NCI-H2081 treated with DMSO at 0.1 percent for 48 hours (cell line): ENCODE results near the gene PPP2R5A.

ENCODE experiments used
- DNase-seq: peaks from one replicate; lab custom pipeline; 2025; lab: John Stamatoyannopoulos, UW

The PPP2R5A gene

GRCh38 chr1:212284744-212285684, at the start of gene PPP2R5A:
TSS of gene PPP2R5A (plus strand) at chr1:212285410. CDS start at chr1:212286111, 701 bp downstream.
- peak; percentile 98 for DNase-seq

GRCh38 chr1:212235857-212236256, 49.4 kb upstream of the PPP2R5A start:
- no peak for DNase-seq

DNA sequence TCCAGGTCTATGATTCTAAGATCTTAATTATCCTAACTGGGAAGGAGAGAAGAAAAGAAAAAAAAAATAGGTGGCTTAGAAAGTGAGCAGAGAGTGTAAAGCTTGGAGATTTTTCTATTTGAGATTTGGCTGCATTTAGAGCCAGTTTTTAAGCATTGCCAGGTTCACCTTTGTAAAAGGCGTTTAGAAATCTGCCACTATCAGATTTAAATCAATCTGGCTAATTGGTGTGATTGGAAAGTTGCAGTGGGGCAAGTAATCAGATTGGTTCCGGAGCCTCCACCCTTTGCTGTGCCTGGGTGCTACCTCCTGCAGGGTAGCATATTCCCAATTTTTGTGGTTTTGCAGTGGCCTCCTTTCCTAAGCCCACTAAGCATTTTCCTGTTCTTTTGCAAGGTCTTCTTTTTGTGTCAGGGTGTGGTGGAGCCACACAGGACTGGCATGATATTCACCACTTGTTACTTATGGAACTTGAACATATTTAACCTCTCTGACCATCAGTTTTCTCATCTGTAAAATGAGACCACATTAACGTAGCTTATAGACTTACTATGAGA, 48.5 kb upstream of the PPP2R5A start:
- DNase-seq = no peak

- DNase-seq = no peak
Observed at GRCh38 chr1:212237651-212238050, 47.6 kb upstream of the PPP2R5A start.

DNA sequence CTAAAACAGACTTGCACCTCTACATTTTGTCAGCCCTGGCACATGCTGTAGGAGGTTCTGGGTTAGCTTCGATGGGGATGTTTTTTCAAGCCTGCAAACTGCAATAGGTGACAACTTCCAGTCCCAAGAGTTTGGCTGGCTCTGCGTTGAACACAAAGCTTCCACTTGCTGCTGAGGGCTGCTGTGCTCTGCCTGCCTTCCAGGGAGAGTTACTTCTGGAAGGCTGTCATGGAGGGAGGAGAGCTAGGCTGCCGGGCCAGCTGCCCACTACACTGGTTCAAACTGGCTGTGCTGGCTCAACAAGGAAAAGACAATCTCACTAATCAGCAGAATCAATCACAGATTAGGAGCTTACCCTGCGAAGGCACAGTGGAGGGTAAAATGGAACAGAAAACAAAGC, 46.7 kb upstream of the PPP2R5A start:
- no peak for DNase-seq

DNA sequence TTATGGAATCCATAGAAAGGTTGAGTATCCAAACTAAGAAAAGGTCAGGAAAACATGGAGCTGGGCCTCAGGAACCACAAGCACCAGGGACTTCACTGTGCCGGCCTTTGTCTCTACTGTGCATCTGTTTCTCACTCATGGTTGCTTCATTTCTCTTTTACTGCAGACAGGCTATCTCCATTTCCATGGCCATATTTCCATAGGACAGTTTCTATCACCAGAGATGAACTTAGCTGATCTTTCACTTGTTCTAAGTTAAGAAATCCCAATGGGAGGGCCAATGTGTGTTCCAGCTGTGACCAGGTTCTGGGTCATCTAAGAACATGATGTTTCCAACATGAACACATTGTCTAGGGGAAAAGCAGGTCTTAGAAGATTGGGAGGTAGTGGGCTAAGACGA, 43.7 kb upstream of the PPP2R5A start:
- no peak for DNase-seq

- no peak for DNase-seq
Observed at GRCh38 chr1:212241957-212242287, 43.3 kb upstream of the PPP2R5A start.

DNA sequence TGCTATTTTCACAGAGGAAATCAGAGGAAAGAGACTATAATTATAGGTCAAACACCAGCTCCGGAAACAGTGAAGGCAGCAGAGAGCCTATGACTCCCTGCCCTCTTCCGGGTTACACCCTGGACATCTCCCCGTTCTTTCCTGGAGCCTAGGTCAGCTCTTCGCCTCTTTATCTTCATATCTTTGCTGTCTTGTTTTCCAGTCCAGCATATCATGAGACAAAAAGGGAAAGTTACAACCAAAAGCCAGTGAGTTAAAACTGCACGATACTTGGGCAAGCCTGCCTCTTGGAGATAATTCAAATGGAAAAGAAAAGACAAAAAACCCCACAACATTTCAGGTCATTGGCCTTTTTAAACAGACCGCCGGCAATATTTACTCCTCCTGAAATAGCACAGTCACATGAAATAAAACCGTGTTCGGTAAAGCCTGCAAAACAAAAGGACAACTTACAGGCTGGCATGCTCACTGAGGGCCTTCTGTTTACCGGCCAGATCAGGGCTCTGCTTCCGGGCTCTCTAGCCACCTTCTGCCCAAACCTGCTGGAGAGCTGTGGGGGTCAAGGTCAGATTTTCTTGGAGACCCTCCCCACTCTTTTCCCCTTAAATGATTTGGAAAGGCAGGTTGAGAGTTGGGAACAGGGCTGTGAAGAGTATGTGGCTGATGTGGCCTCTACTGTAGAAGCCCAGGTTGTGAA, 42.8 kb upstream of the PPP2R5A start:
- DNase-seq = peak; percentile 1

- DNase-seq = no peak
Observed at GRCh38 chr1:212242985-212243308, 42.3 kb upstream of the PPP2R5A start.

- no peak for DNase-seq
Observed at GRCh38 chr1:212244441-212244840, 40.8 kb upstream of the PPP2R5A start.

GRCh38 chr1:212247179-212247721, 38.0 kb upstream of the PPP2R5A start:
- DNase-seq = no peak

GRCh38 chr1:212247988-212248387, 37.2 kb upstream of the PPP2R5A start:
- no peak for DNase-seq

DNA sequence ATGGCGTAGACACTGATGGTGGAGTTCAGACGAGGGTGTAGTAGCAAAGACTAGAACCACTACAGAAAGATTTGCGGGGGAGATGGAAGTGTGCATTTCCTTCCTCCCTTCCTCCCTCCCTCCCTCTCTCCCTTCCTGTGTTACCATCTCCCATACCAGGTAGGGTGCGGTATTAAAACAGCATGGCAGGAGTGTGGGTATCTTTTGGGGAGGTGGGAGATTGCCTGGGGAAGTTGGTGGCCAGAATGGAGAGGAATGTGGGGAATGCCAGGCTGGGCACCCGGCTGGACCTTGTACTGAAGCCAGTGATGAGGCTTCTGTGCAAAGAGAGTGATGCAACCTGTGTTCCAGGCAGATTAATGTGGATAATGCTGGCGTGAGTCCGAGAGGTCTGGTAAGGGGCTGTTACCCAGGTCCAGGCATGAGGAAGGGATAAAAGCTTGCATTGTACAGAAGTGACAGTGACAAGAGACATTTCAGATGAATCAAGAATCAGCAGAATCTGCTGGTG, 30.3 kb upstream of the PPP2R5A start:
- DNase-seq = no peak

GRCh38 chr1:212255705-212256307, 29.4 kb upstream of the PPP2R5A start:
- no peak for DNase-seq

- DNase-seq = no peak
Observed at GRCh38 chr1:212256369-212256768, 28.8 kb upstream of the PPP2R5A start.

DNA sequence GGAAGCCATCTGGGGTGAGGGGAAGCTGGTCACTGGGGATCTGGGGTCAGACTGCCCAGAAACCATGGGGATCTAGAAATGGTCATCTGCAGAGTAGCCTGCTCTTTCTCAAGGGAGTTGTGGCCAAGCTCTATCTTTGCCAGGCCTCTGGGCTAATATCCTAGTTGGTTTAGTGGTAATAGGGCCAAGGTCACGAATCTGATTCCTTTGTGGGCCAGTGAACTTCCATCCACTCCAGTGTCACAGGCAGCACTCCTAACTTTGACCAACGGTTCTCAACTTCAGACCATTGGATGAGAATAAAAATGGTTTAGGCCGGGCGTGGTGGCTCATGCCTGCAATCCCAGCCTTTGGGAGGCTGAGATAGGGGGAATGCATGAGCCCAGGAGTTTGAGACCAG, 28.1 kb upstream of the PPP2R5A start:
- DNase-seq = no peak

GRCh38 chr1:212259693-212260480, 25.3 kb upstream of the PPP2R5A start:
- no peak for DNase-seq

DNA sequence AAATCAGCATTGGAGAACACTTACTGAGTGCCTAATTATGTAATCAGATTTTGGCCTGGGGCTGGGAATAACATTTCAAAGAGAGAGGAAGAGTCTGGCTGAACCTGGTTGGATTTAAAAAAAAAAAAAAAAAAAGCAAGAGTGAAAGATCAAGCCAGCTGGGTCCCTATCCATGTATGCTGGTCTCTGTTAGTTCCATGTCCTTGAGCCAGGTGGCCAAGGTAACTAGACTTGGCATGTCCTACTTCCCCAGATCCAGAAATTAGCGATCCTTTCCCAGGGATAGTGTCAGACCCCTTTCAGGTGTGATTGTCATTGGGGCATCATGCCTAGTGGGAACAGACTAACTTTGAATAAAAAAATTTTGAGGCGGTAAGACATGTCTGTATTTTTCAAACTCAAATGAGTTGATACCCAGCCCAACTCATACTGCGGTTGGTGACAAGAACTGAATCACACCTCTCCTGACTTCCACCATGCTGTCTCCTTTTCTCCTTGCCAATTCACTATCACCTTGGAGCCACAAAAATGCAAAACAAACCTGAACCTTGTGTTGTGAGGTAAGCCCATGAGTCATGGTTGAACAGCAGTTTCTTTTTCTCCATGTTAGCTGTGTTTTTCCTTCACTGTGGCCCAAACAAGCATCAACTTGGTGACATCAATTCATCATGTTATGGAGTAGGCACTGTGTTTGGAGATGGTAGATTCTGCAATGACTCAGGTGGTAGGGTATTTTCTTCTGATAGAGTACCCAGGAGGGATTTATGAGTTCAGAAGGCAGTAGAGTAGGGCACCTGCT, 24.5 kb upstream of the PPP2R5A start:
- no peak for DNase-seq

DNA sequence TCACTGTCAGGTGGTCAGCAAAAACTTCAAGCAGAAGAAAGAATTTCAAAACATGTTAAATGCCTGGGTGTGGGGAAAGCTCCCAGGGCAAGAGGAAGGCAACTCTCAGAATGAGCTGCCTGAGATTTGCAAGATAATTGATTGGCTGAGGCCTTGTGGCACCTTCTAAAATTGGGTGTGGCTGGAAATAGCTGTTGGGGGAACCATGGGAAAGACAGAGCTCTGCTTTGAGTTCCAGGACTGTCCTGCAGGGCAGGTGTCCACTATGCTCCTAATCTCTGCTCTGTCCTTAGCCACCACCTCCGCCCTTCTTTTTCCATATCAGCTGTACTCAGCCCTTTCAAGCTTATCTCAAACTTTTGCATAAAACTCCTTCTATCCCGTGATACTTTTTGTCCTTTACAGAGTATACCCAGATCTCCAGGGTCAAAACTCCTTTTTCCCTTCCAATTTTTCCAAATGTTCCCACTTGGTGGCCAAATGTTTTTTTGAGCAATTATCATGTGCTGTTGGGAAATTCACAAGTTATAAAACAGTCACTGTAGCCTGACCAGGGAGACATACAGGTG, 23.8 kb upstream of the PPP2R5A start:
- DNase-seq = no peak

GRCh38 chr1:212267017-212267416, 18.2 kb upstream of the PPP2R5A start:
- no peak for DNase-seq
